GM18517 (cell line): ENCODE measurements around the gene PDP2.
"Not testable (repeated sequence)": the region's sequence is repeated elsewhere in the genome, so short reads cannot be mapped to it uniquely, and the experiment has no call there.

Experiments used
- ATAC-seq: cut with Tn5 transposase; IDR thresholded peaks from one replicate; pipeline ENCODE4 v1.9.1; 2021; ENCODE audit warnings: mild to moderate bottlenecking, moderate library complexity; ENCODE audit not compliant: unreplicated experiment

PDP2 gene

DNA sequence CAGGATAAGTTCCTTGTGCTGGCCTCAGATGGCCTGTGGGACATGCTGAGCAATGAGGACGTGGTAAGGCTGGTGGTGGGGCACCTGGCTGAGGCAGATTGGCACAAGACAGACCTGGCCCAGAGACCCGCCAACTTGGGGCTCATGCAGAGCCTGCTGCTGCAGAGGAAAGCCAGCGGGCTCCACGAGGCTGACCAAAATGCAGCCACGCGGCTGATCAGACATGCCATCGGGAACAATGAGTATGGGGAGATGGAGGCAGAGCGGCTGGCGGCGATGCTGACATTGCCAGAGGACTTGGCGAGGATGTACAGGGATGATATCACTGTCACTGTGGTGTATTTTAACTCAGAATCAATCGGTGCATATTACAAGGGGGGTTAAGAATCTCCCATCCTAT lies 5.2 kb downstream of the PDP2 start:
- ATAC-seq, result no peak

- ATAC-seq, result no peak
Observed at GRCh38 chr16:66886321-66886720, 6.0 kb downstream of the PDP2 start.

GRCh38 chr16:66886914-66887313 lies 6.6 kb downstream of the PDP2 start:
- no peak for ATAC-seq

- no peak for ATAC-seq
Observed at GRCh38 chr16:66888647-66889615, 8.6 kb downstream of the PDP2 start.

DNA sequence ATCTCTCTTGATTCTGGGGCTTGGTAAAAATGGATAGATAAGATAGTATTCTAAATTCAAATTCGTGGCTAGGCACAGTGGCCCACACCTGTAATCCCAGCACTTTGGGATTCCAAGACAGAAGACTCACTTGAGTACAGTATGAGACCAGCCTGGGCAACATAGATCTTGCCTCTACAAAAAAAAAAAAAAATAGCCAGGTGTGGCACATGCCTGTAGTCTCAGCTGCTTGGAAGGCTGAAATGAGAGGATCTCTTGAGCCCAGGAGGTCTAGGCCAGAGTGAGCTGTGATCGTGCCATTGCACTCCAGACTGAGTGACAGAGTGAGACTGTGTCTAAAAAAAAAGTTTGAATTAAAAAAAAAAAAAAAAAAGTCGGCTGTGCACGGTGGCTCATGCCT lies 9.3 kb downstream of the PDP2 start:
- no peak for ATAC-seq

DNA sequence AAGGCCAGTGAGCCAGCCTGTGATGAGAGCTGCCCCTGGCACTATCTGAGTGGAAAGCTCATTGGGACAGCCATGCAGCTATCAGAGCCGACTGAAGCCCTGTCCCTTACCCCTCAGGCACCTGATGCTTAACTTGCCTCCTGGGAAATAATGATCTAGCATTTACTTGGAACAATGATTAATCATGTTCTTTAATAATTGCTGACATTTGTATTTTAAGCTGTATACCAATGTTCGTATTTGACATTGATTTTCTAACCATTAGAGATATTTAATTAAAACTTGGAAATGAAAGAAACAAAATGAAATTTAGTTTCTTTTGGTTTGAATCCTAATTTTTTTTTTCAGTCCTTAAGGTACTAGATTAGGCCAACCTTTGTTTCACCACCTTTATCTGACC lies 10.5 kb downstream of the PDP2 start:
- no peak for ATAC-seq

- no peak for ATAC-seq
Observed at GRCh38 chr16:66891360-66891759, 11.0 kb downstream of the PDP2 start.

DNA sequence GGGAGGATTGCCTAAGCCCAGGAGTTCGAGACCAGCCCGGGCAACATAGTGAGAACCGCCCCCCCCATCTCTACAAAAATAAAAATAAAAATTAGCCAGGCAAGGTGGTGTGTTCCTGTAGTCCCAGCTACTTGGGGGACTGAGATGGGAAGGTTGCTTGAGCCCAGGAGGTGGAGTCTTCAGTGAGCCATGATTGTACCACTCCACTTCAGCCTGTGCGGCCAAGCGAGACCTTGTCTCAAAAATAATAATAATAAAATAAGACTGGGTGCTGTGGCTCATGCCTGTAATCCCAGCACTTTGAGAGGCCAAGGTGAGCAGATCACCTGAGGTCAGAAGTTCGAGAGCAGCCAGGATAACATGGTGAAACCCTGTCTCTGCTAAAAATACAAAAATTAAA lies 11.5 kb downstream of the PDP2 start:
- ATAC-seq, result no peak

DNA sequence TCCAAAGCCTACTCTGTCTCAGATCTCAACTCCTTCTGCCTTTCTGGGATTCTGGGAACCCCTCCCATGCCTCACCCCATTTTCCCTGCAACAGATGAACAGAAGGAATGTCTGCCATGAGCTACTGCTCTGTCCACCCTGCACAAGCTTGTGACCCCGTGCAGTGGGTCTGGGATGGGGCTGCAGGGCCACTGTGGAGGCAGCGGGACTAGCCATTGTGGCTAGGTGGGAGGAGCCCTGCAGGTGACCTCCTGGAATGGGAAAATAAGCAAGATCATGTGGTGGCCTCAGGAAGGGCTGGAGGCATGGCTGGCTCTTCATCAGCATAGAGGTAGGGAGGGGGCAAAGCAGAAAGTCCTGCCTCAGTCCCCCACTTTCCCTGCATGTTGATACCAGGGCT lies 13.7 kb downstream of the PDP2 start:
- ATAC-seq, result no peak

DNA sequence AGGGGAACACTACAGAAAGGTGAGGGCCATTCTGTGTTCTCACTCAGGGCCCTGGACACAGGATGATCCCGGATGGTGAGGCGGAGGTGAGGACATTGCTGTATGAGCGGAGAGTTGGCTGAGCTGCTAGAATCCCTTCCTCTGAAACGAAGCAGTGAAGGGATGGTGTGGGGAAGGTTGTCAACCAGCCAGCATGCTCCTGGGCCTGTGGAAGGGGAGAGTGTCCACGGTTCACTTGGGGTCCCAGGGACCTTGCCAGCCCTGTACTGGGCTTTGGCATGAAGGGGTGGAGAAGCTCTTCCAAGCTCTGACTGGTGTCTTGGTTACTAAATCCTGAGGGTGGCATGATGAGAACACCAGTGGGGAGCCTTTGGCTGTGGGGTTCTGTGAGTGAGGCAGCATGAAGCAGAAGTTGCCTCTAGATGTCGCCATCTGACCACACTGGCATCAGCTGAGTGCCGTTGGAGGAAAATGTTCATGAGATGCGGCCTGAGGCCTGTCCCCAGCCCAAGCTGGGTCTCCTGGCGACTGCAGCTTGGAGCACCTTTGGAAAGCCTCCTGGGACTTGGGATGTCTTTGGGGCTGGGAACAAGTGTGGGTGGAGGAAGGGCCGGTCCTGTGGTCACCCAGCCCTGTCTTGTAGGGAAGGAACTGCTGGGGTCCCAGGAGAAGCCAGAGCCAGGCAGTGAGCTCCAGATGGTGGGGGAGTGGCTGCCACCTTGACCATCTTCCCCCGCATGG lies 14.8 kb downstream of the PDP2 start:
- no peak for ATAC-seq

DNA sequence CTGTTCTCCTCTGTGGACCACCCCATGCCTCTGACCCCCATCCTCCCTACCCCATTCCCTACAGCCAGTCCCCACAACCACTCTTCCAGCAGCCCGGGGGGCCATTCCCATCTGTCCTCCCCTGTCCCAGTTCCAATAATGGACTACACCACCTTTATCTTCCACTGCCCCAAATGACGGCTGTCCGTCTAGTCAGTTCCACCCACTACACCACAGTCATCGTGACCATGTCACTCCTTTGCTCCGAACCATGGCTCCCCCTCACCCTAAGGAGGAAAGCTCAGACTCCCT lies 15.3 kb downstream of the PDP2 start:
- no peak for ATAC-seq

DNA sequence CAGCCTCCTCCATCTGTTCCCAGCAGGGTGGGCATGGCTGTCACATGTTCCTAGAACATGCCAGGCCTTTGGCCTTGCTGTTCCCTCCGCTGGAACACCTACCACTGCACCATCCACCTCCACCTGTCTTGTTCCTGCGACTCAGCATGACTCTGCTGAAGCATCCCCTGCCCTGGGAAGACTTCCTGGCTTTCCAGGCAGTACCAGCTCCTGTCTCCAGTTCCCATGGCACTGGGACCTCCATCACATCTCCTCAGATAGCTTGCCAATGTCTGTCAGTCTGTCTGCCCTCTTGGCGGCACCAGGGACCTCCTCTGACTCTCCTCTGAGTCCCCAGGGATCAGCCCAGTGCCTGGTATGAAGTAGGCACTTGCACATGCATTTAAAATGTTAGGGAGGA lies 15.7 kb downstream of the PDP2 start:
- no peak for ATAC-seq

DNA sequence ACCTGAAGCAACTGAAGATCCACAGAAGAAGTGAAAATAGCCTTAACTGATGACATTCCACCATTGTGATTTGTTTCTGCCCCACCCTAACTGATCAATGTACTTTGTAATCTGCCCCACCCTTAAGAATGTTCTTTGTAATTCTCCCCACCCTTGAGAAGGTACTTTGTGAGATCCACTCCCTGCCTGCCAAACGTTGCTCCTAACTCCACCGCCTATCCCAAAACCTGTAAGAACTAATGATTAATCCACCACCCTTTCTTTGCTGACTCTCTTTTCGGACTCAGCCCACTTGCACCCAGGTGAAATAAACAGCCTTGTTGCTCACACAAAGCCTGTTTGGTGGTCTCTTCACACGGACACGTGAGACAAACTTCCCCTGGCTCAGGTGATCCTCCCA lies 16.4 kb downstream of the PDP2 start:
- not testable (repeated sequence) for ATAC-seq

DNA sequence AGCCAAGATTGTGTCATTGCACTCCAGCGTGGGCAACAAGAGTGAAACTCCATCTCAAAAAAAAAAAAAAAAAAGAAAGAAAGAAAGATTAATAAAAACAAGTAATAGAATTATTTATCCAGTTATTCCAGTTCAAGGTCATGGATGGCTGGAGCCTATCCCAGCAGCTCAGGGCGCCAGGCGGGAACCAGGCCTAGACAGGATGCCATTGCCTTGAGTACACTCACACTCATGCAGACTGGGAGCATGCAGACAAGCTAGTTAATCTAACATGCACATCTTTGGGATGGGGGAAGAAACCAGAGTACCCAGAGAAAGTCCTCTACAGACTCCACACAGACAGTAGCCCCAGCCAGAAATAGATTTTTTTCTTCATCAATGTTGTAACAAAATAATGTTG lies 17.9 kb downstream of the PDP2 start:
- no peak for ATAC-seq

DNA sequence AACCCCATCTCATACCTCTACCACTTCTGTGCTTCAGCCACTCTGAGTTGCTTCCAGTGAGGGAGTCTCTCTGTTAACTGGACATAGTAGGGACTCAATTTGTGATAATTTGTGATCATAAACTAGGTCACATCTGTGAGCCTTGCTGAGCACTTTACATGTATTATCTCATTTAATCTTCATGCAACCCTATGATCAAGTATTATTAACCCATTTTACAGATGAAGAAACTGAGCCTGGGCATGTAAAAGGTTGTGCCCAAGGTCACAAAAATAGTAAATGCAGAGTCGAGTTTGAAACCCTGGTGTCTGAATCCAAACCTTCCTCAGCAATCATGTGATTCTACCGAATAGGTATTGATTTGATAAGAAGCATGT lies 18.6 kb downstream of the PDP2 start:
- no peak for ATAC-seq

GRCh38 chr16:66899310-66899944 lies 19.1 kb downstream of the PDP2 start:
- no peak for ATAC-seq

- no peak for ATAC-seq
Observed at GRCh38 chr16:66899945-66900710, 19.8 kb downstream of the PDP2 start.

DNA sequence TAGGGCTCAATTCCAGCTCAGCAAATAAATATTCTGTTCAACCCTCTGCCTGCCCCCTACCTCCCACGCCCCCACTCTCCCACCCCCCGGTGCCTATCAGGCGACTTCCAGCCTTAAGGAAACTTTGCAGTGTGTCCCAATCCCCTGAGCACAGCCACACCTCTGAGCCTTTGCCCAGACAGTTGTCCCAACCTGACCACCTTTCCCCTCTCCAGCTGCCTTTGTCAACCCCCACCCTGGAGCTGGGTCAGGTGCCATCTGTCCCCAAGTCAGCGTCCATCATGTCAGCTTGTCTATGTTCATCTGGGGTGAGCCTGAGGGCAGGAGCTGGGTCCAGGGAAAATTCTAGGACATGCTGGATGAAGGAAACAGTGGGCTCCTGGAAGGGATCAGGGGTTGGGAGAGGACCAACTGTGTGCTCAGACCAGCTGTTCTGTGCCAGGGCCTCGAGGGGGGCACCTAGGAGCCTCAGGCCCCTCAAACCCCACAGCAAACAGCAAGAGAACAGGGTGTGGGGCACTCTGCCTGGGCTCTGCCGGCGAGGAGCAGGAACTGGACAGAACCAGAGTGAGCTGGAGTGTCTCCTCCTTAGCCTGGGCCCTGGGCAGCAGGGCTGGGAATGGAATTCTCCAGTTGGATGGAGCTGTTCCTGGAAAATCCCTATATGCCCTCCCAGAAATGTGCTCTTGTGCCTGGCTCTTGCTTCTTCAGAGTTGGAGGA lies 20.6 kb downstream of the PDP2 start:
- ATAC-seq, result no peak

GRCh38 chr16:66901626-66902025 lies 21.3 kb downstream of the PDP2 start:
- no peak for ATAC-seq
